D721Med (cell line): ENCODE results near the gene C1S.
"Not testable (repeated sequence)": the region's sequence is repeated elsewhere in the genome, so short reads cannot be mapped to it uniquely, and the experiment has no call there.

Source experiments
- DNase-seq: peaks from one replicate; pipeline ENCODE4 v3.0.0; 2011; ENCODE audit warnings: low spot score; ENCODE audit not compliant: insufficient read length
- FAIRE-seq: peaks from 2 replicates; lab custom pipeline; 2011; peaks lifted over from hg19 to GRCh38; lab: Jason Lieb, UNC
- CTCF ChIP-seq: IDR thresholded peaks from 2 replicates; pipeline ENCODE4 v1.5.1; 2012; ENCODE audit warnings: mild to moderate bottlenecking, control low read depth; ENCODE audit not compliant: insufficient read depth; ENCODE audit errors: missing control alignments

C1S gene

GRCh38 chr12:7046383-7047105, 14.0 kb upstream of the C1S start:
- DNase-seq (no peak), FAIRE-seq (no peak)
- TF ChIP-seq CTCF, result no peak

- TF ChIP-seq CTCF, result no peak
- DNase-seq (no peak), FAIRE-seq (no peak)
Measured at GRCh38 chr12:7047306-7047705, 13.2 kb upstream of the C1S start.

- DNase-seq, FAIRE-seq: not testable (repeated sequence)
Measured at GRCh38 chr12:7049445-7049951, 11.0 kb upstream of the C1S start.

GRCh38 chr12:7049973-7050372, 10.5 kb upstream of the C1S start:
- not testable (repeated sequence) for DNase-seq, FAIRE-seq

- no peak for TF ChIP-seq CTCF
- no peak for DNase-seq
- no peak for FAIRE-seq
Measured at GRCh38 chr12:7054925-7055324, 5.6 kb upstream of the C1S start.

- FAIRE-seq, DNase-seq: not testable (repeated sequence)
Measured at GRCh38 chr12:7055736-7056135, 4.8 kb upstream of the C1S start.

GRCh38 chr12:7058163-7058845, 2.2 kb upstream of the C1S start:
- no peak for TF ChIP-seq CTCF
- DNase-seq (no peak), FAIRE-seq (no peak)

GRCh38 chr12:7058850-7059395, 1.6 kb upstream of the C1S start:
- no peak for FAIRE-seq
- no peak for DNase-seq
- no peak for TF ChIP-seq CTCF
